HG02571 (cell line): ENCODE measurements around the gene JDP2.
"Not testable (repeated sequence)": the region's sequence is repeated elsewhere in the genome, so short reads cannot be mapped to it uniquely, and the experiment has no call there.

Experiments
- ATAC-seq: cut with Tn5 transposase; IDR thresholded peaks from one replicate; pipeline ENCODE4 v1.9.1; 2021; ENCODE audit warnings: mild to moderate bottlenecking, moderate library complexity; ENCODE audit not compliant: unreplicated experiment

The JDP2 gene

GRCh38 chr14:75427482-75428229, at the start of gene JDP2:
JDP2 (plus strand) TSS chr14:75428022; CDS start chr14:75437921, 9,899 bp downstream.
- ATAC-seq = no peak

- ATAC-seq = no peak
Observed at GRCh38 chr14:75379246-75379929, 48.4 kb upstream of the JDP2 start.

GRCh38 chr14:75379930-75380270, 47.9 kb upstream of the JDP2 start:
- no peak for ATAC-seq

- no peak for ATAC-seq
Observed at GRCh38 chr14:75380656-75381055, 47.2 kb upstream of the JDP2 start.

- no peak for ATAC-seq
Observed at GRCh38 chr14:75381642-75382041, 46.2 kb upstream of the JDP2 start.

GRCh38 chr14:75383219-75383618, 44.6 kb upstream of the JDP2 start:
- not testable (repeated sequence) for ATAC-seq

- ATAC-seq = no peak
Observed at GRCh38 chr14:75383721-75384120, 44.1 kb upstream of the JDP2 start.

GRCh38 chr14:75389679-75390078, 38.1 kb upstream of the JDP2 start:
- ATAC-seq = no peak

GRCh38 chr14:75390183-75390582, 37.6 kb upstream of the JDP2 start:
- no peak for ATAC-seq

- no peak for ATAC-seq
Observed at GRCh38 chr14:75391953-75392352, 35.9 kb upstream of the JDP2 start.

GRCh38 chr14:75392686-75393641, 34.9 kb upstream of the JDP2 start:
- ATAC-seq = no peak

- ATAC-seq = no peak
Observed at GRCh38 chr14:75393794-75394193, 34.0 kb upstream of the JDP2 start.

GRCh38 chr14:75395862-75396261, 32.0 kb upstream of the JDP2 start:
- ATAC-seq = no peak

GRCh38 chr14:75399321-75399720, 28.5 kb upstream of the JDP2 start:
- no peak for ATAC-seq

- ATAC-seq = no peak
Observed at GRCh38 chr14:75399843-75400775, 27.7 kb upstream of the JDP2 start.

- no peak for ATAC-seq
Observed at GRCh38 chr14:75401361-75401760, 26.5 kb upstream of the JDP2 start.

GRCh38 chr14:75402867-75403413, 24.9 kb upstream of the JDP2 start:
- ATAC-seq = no peak

- no peak for ATAC-seq
Observed at GRCh38 chr14:75404847-75405246, 23.0 kb upstream of the JDP2 start.

GRCh38 chr14:75406102-75406501, 21.7 kb upstream of the JDP2 start:
- no peak for ATAC-seq

GRCh38 chr14:75406856-75407255, 21.0 kb upstream of the JDP2 start:
- no peak for ATAC-seq
